Progenitor cell of endocrine pancreas (in vitro differentiated cells): ENCODE data around the gene NR5A1. TPM values are rescaled to one million over a fixed set of nuclear protein-coding genes. Genes with fewer than 3 reads are reported as not detected.
A peak's percentile ranks its signal among the peaks of the same experiment; 100 is the strongest.

ENCODE experiments used
- DNase-seq: peaks from one replicate; pipeline ENCODE4 v3.0.0; 2021; ENCODE audit warnings: low spot score; ENCODE audit not compliant: unreplicated experiment
- H3K27ac Mint-ChIP-seq: 2 replicates; pipeline ENCODE4 v1.8.0; 2021; ENCODE audit warnings: mild to moderate bottlenecking, moderate library complexity, mixed read lengths
- H3K27me3 Mint-ChIP-seq: 2 replicates; pipeline ENCODE4 v1.8.0; 2021; ENCODE audit warnings: mixed read lengths
- H3K36me3 Mint-ChIP-seq: 2 replicates; pipeline ENCODE4 v1.8.0; 2022; ENCODE audit warnings: mixed read lengths; ENCODE audit not compliant: insufficient read depth
- H3K4me1 Mint-ChIP-seq: 2 replicates; pipeline ENCODE4 v1.8.0; 2021; ENCODE audit warnings: low read depth, mixed read lengths
- H3K4me3 Mint-ChIP-seq: 2 replicates; pipeline ENCODE4 v1.8.0; 2021; ENCODE audit warnings: low read depth, mild to moderate bottlenecking, moderate library complexity, mixed read lengths
- H3K9me3 Mint-ChIP-seq: 2 replicates; pipeline ENCODE4 v1.8.0; 2021; ENCODE audit warnings: low read depth, mixed read lengths
- CTCF ChIP-seq: fragments of 200-600 bp; sonication (generic); IDR thresholded peaks from one replicate; pipeline ENCODE4 v1.5.0; 2021; ENCODE audit warnings: antibody characterized with exemption, mild to moderate bottlenecking; ENCODE audit not compliant: unreplicated experiment
- total RNA-seq: library from RNA; stranded (reverse); gene quantifications from 2 replicates; pipeline ENCODE4 v1.2.1, GENCODE V29; 2021

The NR5A1 gene
- total RNA-seq, 1 donor from 2014 or later: 0.36 TPM

DNA sequence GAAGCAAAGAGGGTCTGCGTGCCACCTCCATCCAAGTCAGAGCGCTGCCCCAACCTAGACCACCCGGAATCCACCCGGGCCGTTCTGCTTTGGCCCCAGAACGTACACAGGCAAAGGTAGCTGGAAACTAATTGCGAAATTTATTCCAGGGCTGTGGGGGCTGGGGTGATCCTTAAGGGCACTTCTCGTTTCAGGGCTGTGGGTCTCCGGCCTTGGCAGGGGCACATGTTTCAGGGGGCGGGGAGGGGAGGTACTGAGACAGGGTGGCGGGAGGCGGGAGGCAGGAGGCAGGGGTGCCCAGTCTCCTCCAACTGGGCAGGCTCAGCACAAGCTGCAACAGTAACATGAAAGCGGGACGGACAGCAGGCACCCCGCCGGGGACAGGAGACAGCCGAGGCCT is 26.1 kb downstream of the NR5A1 start:
- Mint-ChIP-seq H3K9me3 (no peaks in the 10 kb centered on the region), H3K27ac (no peak overlapping the region), H3K4me3 (no peak overlapping the region), H3K27me3 (peaks cover 47% of the 10 kb centered on the region), H3K36me3 (no peaks in the 10 kb centered on the region), H3K4me1 (peaks cover 1% of the 10 kb centered on the region)
- DNase-seq: no peak
- TF ChIP-seq CTCF: no peak

DNA sequence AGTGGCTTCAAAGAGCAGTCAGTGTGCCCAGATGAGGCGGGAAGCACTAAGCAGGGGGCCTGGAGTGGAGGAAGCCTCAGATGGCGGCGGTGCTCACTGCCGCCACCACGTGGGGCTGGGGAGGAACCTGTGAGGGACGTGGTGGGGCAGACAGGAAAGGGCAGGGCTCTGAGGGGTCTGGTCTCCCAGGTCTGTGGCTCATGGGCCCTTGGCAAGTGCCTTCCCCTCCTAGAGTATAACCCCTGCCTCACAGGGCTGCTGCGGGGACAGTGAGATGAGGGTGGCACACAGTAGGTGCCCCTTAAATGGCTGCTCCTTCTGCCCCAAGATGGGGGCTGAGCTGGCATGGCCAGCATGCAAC is 26.6 kb downstream of the NR5A1 start:
- TF ChIP-seq CTCF: peak; percentile 53
- Mint-ChIP-seq H3K4me1 (peaks cover 1% of the 10 kb centered on the region), H3K27me3 (peaks cover 45% of the 10 kb centered on the region), H3K27ac (no peak overlapping the region), H3K4me3 (no peak overlapping the region), H3K36me3 (no peaks in the 10 kb centered on the region), H3K9me3 (no peaks in the 10 kb centered on the region)
- DNase-seq: no peak

DNA sequence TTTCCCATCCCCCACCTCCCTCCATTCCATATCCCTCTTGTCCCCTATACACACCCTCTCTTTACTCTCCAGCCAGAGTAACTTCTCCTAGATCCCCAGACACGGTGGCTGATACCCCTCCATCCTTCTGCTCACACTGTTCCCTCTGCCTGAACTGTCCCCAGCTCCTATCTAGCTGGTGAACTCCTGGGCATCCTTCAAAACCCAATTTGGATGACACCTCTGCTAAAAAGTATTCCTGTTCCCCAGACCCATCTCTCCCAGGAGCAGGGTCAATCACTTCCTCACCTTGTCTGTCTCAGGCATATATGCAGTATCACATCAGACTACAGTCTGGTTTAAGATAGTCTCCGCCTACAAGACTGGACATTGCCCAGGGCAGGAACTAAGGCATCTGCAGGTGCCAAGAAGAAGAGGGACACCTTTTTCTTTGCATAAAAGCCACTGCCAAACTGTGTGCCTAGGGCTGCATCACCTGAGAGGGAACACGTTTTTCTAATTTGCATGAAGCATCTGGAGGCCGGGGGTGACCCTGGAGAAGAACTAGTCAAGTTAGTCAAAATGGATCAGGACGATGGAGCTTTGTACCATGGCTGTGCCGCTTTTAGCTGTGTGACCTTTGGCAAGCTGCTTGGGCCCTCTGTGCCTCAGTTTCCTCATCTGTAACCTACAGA is 27.1 kb downstream of the NR5A1 start:
- H3K27me3 Mint-ChIP-seq: peaks cover 42% of the 10 kb centered on the region

GRCh38 chr9:124479371-124479770 is 27.8 kb downstream of the NR5A1 start:
- TF ChIP-seq CTCF: no peak
- H3K4me3 Mint-ChIP-seq: no peak overlapping the region
- H3K27ac Mint-ChIP-seq: no peak overlapping the region
- no peaks in the 10 kb centered on the region for H3K36me3 Mint-ChIP-seq
- H3K9me3 Mint-ChIP-seq: no peaks in the 10 kb centered on the region
- no peak for DNase-seq
- H3K4me1 Mint-ChIP-seq: peaks cover 1% of the 10 kb centered on the region
- peaks cover 42% of the 10 kb centered on the region for H3K27me3 Mint-ChIP-seq

More for the DNA sequence above, 27.1 kb downstream of the NR5A1 start:
- no peak overlapping the region for H3K4me3 Mint-ChIP-seq
- H3K9me3 Mint-ChIP-seq: no peaks in the 10 kb centered on the region
- DNase-seq: no peak
- no peaks in the 10 kb centered on the region for H3K36me3 Mint-ChIP-seq
- H3K4me1 Mint-ChIP-seq: peaks cover 1% of the 10 kb centered on the region
- no peak overlapping the region for H3K27ac Mint-ChIP-seq
- TF ChIP-seq CTCF: no peak

DNA sequence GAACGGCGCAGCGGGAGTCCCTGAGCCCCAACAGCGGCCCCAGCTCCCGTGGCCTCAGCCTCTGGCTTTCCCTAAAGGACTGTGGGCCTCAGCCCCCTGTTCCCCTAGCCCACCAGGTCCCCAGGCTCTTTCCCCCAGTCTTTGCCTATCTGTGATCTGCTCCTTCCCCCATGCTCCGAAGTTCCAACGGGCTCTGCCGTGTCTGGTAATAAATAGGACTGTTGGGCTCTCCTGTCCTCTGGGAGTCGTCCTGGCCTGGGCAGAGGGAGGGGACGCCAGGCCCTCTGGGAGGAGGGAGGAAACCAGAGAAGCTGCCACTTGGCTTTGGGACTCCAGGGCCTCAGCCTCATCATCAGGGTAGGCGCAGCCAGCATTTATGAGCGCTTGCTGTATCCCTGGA is 28.8 kb downstream of the NR5A1 start:
- H3K4me3 Mint-ChIP-seq: peak overlapping the region; percentile 12
- no peak for TF ChIP-seq CTCF
- H3K36me3 Mint-ChIP-seq: no peaks in the 10 kb centered on the region
- no peaks in the 10 kb centered on the region for H3K9me3 Mint-ChIP-seq
- peaks cover 1% of the 10 kb centered on the region for H3K4me1 Mint-ChIP-seq
- peak overlapping the region; percentile 38 for H3K27ac Mint-ChIP-seq
- DNase-seq: no peak
- H3K27me3 Mint-ChIP-seq: peaks cover 36% of the 10 kb centered on the region
